Body of pancreas (tissue), 4 donors: ENCODE results near the gene PER2.

Experiments
- CTCF ChIP-seq, 7 experiments: fragments of 450-650 bp in 4 of 7; fragments of 200-600 bp in 3 of 7; sonication (generic) in 3 of 7; IDR thresholded peaks; one replicate each; pipeline ENCODE4 v1.5.1; 2016 to 2019; ENCODE audit warnings: antibody characterized with exemption in 7 of 7
- POLR2A ChIP-seq, 3 donors: fragments of 450-650 bp; IDR thresholded peaks; one replicate each; pipeline ENCODE4 v1.6.1; 2016; ENCODE audit warnings: antibody characterized with exemption in 3 of 3, mild to moderate bottlenecking in 2 of 3

DNA sequence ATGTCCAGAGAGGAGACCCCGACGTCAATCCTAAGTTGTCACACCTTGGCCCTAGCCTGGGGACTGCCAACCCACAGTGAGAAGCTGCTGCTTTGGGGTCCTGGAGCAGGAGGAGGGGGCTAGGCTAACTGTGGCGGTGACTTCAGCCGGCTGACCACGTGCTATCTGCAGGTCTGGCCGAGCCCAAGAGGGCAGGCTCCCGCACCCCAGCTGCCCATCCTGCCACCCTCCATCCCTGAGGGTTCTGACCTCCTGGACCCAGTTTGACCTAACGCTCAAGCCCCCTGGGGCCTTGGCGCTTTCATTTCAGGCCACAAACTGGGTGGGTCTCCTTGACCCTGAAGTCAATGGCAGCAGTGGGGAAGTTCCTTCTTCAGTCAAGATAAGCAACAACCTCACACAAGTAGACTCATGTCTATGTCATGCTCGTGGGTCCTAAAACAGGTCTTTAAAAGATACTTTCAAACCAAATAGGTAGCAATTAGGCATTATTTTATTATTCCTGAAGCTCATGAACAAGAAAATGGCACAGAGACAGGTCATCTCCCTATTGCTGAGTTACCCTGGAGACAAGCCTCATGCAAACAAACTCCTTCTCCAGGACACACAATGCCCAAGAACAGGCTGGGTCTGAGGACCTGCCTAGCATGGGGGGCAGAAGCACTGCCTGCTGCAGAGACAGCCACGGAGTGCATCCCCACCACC, 50.8 kb downstream of the PER2 start:
- TF ChIP-seq CTCF (IDR thresholded peaks at IDR 0.05), result no peak
- TF ChIP-seq POLR2A (IDR thresholded peaks at IDR 0.05), result no peak
